NCI-H1048 (cell line): Measurements from ENCODE around the gene SLC26A4.

Source experiments
- DNase-seq: peaks from one replicate; lab custom pipeline; 2025; lab: John Stamatoyannopoulos, UW

SLC26A4 gene

DNA sequence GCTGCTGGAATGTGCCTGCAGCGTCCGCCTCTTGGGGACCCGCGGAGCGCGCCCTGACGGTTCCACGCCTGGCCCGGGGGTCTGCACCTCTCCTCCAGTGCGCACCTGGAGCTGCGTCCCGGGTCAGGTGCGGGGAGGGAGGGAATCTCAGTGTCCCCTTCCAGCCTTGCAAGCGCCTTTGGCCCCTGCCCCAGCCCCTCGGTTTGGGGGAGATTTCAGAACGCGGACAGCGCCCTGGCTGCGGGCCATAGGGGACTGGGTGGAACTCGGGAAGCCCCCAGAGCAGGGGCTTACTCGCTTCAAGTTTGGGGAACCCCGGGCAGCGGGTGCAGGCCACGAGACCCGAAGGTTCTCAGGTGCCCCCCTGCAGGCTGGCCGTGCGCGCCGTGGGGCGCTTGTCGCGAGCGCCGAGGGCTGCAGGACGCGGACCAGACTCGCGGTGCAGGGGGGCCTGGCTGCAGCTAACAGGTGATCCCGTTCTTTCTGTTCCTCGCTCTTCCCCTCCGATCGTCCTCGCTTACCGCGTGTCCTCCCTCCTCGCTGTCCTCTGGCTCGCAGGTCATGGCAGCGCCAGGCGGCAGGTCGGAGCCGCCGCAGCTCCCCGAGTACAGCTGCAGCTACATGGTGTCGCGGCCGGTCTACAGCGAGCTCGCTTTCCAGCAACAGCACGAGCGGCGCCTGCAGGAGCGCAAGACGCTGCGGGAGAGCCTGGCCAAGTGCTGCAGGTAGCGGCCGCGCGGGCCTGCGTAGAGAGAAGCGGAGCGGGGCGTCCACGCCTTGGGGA is 645 bp downstream of the SLC26A4 start:
- no peak for DNase-seq

DNA sequence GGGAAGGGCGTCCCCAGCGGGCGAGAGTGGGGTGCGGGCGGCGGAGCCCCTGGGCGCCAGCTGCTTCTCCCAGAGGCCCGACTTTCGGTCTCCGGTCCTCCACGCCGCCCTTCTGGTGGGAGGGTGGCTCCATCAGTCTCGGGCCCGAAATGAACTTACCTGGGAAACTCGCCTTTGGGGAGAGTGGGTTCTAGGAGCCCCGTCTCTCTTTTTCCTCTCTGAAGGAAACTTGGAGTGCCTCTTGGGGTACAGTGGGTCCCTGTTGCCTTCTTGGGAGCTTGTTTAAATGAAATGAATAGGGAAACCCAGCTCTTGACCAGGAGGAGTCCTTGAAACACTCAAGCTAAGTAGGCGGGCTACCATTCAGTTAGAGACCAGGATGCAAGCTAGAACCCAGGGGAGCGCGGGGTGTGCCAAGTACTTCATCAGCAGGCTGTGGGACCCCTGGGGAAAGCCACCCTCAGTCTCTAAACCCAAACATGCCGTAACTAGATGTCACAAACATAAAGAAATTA is 1.3 kb downstream of the SLC26A4 start:
- no peak for DNase-seq

DNA sequence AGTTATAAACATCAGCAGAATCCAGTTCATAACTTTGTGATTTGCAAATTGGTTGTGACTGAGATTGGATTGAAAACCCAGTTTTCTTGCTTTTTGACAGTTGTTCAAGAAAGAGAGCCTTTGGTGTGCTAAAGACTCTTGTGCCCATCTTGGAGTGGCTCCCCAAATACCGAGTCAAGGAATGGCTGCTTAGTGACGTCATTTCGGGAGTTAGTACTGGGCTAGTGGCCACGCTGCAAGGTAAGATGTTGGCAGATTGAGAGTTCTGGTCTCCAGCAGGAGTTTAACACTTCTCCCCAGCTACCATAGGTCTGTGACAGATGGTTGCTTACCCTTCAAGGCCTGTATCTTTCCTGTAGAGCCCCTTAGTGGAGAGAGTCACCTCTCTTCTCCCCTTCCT is 2.6 kb downstream of the SLC26A4 start:
- DNase-seq = no peak

DNA sequence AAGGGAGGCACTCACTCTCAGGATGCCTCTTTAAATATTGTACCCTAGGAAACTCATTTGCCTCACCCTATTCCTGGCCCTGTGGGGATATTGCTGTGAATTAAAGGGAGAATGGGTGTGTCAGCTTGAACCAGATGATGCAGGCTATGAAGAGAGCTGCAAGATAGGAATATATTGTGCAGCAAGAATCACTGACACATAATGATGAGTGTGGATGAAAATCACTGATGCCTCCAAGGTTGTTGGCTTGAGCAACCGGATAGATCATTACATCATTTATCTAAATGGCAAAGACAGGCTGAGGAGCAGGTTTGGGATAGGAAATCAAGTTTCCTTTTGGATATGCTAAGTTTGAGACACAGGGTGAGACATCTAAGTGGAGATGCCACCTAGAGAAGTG is 6.2 kb downstream of the SLC26A4 start:
- DNase-seq = no peak

DNA sequence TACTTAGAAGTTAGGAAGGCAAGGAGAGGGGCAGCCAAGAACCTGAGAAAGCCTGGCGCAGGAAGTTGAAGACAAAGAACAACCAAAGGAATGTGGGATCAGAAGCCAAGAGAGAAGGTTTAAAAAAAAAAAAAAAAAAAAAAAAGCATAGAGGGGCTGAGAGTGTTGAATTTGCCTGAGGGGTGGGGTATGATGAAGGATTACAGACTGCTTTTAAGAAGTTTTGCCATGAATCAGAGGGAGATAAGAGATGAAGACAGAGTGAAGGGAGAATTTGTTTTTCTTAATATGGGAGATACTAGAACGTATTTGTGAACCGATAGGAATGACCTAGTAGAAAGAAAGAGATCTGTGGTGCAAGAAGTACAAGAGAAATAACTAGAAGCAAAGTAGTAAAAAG is 6.7 kb downstream of the SLC26A4 start:
- no peak for DNase-seq

DNA sequence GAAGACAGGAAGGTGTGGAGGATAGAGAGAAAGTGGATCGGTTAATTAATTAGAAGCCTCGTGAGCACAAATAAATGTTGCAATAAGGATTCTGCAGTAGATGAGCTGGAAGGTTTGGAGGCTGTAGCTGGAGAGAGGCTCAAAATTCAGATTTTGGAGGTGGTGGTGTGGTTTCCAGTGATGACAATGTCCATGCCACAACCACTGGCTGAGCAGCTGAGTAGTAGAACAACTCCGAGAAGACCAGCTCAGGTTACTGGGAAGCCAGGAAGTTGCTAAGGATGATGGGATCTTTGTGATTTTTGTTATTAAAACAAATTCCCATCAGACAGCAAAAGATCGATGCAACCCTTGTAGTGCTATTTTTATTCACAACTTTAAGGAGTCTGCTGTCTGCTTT is 7.7 kb downstream of the SLC26A4 start:
- DNase-seq = no peak

DNA sequence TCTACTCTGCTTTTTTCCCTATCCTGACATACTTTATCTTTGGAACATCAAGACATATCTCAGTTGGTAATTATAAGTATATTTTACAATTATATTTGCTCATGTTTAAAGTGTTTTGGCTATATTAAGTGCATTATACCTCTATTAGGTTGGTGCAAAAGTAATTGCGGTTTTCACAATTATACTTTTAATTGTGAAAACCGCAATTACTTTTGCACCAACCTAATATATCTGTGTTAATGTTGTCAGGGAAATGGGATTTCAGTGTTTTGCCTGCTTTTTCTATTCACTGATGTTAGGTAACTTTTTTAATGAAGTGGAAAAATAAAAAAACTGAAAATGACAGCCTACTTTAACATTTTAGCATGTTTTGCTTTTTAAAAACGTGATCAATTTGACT is 11.6 kb downstream of the SLC26A4 start:
- DNase-seq = no peak

DNA sequence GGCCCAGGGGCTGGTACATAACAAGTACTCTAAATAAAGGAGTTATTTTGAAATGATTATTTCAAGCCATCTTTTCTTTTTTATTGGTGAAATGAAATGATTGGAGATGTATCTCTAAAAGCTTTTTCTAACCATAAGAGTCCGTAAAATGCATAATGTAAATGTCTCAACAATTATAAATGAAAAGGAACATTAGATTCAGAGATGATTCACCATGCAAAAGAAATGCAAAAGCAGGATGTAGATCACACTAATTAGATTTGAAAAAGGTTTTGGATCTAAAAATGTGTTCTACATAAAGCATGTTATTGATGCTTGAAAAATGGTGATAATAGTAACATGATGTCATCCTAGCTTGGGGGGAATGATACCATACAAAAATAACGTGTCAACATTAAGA is 15.6 kb downstream of the SLC26A4 start:
- no peak for DNase-seq

DNA sequence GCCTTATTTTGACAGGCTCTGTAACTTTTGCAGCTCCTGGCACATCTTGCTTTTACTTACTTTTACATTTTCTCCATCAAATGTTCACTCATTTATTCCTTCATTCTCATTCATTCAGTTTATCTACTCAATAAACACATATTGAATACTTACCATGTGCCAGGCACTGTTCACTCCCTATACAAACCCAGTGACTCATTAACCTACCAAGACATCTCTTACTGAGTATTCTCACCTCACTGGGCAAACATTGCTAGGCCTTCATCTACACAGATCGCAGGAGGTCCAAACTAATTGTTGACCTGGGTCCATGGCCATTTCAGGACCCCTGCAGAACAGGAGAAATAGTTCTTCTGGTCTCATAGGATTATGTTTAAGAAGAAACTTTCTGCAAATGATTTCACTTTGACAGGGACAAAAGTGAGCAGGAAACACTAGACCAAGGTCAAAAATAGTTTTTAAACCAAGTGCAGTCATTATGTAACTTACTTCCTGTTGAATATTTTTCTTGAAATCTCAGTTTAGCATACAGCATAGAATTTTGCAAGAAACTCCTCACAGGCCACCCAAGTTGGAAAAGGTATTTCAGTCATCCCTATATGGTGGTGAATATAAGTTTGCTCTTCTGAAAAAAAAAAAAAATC is 17.6 kb downstream of the SLC26A4 start:
- no peak for DNase-seq

DNA sequence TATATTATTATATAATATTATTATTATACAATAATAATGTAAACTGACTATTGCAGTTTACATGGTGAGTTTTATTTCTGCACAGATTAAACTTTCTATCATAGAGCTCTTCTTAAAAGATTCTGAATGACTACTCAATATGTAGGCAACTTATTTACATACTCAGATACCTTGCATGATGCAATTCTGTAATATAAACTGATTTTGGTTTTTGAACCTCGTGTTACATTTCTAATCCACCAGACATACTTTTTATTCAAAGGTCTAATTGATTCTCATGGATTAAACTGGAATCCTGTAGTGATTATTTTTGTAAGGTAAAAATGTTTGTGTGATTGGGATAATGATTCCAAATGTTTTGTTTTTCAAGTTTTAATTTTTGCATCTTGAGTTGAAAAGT is 19.9 kb downstream of the SLC26A4 start:
- no peak for DNase-seq

DNA sequence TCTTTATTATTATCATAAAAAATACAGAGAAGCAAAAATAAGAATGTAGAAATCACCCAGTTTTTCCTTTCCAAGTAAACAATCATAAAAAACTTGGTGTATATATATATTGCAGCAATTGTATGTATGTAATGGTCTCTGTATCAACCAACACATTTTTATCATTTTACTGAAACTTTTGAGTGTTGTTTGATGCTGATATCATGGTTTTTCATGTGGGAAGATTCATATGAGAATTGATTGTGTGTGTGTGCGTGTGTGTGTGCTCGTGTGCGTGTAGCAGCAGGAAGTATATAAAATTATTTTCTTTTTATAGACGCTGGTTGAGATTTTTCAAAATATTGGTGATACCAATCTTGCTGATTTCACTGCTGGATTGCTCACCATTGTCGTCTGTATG is 22.3 kb downstream of the SLC26A4 start:
- DNase-seq = no peak

DNA sequence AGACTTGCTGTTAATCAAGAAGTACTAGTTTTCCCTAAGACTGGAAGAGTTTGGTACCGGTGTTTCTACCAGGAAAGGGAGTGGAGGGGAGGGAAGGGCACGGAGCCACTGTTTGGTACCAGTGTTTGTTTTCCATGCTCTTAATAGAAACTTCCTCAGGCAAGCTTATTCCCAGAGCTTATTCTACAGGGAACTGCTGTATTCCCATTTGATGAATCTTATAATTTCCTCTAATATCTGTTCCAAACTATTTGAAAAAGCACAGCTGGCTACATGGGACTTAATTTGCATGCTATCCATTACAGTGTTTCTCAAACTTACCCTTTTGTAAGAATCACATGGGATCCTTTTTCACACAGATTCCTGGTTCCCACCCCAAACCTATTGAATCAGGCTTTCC is 23.7 kb downstream of the SLC26A4 start:
- DNase-seq = no peak

DNA sequence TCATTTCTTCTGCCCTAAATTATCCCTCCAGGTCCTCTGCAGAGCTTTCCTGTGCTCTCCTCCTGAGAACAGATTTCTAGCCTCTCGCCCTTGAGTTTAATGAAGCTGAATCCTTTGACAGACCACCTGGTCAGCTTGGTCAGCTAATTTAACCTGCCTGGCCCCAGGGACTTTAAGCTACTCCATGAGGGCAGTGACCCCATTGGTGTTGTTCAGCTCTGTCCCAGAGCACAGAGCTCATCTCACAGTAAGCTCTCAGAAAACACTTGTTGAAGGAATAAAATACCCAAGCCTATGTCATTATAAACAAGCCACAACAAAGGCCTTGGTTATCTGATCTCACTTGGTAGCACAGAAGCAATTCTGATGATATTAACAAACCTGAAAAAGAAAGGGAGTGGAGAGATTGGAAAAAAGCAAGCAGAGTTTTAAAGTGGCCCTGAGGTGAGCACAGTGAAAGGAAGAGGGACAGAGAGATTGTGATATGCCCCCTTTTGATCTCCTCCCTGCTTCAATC is 24.4 kb downstream of the SLC26A4 start:
- DNase-seq = no peak

DNA sequence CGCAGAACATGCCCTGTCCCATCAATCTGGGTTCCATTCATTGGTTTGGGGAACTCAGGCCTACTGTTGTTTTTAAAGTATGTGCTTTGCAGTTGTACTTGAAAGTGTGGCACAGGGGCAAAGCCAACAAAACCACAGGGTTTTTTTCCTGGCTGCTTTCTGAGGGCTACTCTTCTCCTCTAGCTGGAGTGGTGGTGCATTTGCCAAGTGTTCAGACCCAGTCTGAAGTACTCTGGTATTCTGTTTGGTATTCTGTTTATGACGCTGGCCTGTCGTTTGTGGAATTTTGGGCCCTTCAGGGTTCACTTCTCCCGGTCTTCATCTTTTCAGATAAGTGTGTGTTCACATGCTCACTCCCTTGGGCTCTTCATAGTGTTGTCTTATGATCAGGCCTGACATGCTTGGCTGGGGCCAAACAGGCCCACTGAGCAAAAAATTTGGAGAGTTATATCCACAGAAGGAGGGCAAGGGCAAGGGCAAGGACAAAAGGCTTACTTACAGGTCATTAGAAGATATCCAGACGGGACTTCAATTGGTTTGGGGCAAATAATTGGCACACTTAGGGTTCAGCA is 26.3 kb downstream of the SLC26A4 start:
- no peak for DNase-seq

DNA sequence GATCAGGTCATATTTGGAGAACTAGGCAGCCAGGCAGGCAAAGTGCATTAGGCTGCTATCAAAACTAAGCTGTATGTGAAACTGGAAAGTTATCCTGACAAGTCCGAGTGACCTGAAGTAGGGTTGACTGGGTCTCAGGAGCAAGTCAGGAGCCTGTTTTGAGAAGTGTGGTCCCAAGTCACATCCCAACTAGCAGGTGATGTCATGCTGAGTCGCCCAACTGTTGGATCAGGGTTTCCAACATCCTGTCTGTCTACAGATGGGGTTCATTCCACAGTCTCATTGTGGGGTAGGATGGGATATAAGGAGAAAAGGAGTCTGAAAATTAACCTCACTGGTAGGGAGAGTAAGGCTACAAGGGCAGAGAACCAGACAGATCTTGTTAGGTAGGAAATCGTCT is 27.0 kb downstream of the SLC26A4 start:
- DNase-seq = no peak

DNA sequence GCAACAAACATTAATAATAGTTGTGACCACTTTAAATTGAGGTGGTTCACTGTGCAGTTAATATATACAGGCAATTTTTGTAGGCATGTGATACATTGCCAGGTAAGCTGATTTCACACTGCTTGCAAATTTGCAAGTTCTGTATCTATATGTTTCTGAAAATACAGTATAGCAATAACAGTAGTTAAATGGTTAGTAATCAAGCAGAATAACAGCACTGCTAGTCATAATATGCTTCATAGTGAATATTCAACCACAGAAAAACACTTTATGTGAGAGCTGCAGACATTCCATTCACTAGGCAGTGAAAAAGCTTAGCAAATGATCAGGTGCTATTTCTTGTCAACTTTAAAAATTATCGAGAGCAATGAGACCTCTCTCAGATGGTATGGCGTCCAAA is 28.9 kb downstream of the SLC26A4 start:
- DNase-seq = no peak

DNA sequence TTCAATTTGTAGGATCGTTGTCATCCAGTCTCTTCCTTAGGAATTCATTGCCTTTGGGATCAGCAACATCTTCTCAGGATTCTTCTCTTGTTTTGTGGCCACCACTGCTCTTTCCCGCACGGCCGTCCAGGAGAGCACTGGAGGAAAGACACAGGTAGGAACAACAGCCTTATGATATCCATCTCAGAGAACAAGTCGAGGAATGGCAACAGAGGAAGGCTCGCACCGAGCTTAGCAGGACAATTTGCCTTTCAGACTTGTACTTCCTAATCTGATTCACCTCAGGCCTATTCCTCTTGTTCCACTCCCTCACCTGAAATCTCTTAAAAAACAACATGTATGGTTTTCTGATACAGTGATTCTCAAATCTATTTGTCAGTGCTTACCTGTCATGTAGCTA is 29.5 kb downstream of the SLC26A4 start:
- DNase-seq = no peak

DNA sequence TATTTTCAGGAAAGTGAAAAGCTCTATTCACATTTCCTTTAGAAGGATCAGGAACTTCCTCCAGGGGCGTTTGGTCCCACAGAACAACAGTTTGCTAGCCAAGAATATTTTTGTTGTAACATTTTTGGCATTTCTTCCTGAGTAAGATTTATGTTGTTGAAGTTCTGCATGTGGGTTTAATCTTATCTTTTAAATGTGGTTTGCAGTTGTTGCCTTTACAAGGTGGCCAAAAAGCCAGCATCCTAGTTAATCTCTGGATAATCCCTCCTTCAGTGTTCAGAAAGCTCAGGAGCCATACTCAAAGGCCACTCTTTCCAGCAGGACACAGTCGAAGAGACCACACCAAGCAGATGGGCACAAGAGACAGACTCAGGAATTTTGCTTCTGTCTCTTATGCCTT is 30.0 kb downstream of the SLC26A4 start:
- DNase-seq = no peak

DNA sequence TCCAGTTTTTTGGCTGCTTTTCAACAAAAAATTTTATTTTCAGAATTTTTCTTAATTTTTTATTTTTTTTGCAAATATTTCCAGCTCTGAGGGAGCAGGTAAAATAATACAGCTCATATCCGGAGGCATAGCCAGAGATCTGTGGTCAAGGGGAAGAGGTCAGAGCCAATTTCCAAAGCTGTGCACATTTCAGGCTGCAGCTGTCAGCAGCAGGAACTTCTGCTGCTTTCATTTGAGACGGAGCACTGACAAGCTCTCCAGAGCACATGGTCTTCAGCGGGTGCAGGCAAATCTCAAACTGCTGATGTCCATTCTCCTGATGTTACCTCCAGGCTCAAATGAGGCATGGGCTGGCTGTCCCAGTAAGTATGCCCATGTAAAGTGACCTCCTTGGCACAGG is 31.1 kb downstream of the SLC26A4 start:
- no peak for DNase-seq

DNA sequence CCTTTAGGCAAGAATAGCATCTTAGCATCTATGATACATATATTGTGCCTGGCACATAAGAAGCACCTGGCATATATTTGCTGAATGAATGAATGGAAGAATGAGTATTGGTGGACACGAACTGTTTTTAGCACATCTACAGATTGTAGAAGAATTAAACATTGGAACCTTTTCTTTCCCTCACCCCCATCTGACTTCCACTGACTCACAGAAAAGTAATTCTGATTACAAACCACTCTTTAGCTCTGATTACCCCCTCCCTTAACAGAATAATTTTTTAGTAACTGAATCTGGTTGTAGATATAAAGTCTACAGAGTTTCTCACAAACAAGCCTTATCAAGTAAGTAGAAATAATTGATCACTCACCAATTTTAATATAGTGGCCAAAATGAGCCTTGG is 31.9 kb downstream of the SLC26A4 start:
- DNase-seq = no peak

DNA sequence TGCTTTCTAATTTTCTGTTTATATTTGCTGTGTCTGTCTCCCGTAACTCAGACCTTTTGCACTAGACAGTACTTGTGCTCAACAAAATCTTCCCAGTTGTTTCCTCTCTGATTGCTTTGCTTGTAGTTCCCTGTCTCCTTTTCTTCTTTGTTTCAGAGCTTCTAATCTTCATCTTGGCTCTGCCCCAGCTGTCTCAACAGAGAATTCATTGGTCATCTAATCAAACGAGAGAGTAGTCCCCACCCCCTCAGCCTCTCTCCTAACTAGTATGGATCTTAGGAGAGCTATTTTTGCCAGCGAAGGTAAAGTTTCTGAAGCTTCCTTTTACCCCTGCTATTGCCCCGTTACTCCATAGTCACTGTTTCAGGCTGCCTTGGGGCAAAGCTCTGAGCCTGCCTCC is 32.8 kb downstream of the SLC26A4 start:
- DNase-seq = no peak

DNA sequence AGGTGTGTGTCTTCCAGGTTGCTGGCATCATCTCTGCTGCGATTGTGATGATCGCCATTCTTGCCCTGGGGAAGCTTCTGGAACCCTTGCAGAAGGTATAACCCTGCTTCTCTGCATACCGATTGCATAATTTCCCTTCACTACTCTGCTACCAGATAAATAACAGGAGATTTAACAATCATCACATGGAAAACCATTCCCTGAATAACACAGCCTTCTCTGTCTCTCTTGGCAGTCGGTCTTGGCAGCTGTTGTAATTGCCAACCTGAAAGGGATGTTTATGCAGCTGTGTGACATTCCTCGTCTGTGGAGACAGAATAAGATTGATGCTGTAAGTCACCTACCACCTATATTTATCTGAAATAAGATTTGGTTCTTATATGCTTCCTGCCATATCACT is 33.8 kb downstream of the SLC26A4 start:
- DNase-seq = no peak

DNA sequence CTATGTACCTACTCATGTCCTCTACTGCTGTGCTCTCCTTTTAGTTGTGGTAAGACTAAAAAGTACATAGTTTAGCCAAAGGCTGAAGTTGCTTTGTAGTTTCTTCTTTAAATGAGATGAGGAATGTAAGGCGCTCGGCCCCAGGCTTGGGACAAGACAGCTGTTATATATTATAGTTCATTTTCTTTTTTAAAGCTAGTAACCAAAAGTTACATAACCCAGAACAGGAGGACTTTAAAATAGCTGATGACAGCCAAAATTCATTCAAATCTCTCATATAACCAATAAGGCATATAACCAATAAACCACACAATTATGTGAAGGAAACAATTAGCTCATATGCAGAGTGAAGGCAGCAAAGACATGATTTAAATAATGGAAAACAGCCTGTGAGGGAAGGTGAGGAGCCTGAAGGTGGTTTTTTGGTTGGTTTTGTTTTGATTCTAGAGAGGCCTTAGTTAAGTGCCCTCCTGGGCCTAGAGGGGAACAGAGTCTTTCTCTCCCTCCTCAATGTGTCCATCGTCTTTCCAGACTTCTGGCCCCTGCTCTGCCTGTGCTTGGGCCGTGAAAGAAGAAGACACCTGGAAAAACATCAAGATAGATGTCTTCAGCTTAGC is 35.8 kb downstream of the SLC26A4 start:
- DNase-seq = no peak
